ENCODE measurements around the gene CCP110.
"Not testable (repeated sequence)": the region's sequence is repeated elsewhere in the genome, so short reads cannot be mapped to it uniquely, and the experiment has no call there.

The CCP110 gene

DNA sequence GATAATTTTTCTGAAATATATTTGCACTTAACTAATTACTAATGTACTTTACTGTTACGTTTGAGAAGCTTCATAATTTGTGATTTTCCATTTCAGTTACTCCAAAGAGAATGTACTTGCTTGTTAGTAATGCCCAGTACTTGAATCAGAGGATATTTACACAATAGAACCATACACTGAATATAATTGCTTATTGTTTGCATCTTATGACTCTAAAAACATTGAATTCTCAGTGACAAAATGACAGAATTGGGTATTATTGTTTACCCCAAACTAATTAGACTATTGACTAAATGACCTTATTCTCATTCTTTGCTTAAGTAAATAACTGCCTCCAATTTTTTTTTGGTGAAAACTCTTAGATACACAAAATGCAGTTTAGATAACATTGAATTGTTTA lies 8.9 kb downstream of the CCP110 start:
- no peaks in the 10 kb centered on the region for H3K79me2 ChIP-seq (ENCODE audit: insufficient read depth, low read length)
- no peaks in the 10 kb centered on the region for H3K27me3 ChIP-seq (ENCODE audit: insufficient read depth, low read length)
- H3K4me2 ChIP-seq (ENCODE audit: low read length) = no peak overlapping the region
- H3K9me2 ChIP-seq (ENCODE audit: low read depth, low read length) = no peaks in the 10 kb centered on the region
- no peaks in the 10 kb centered on the region for H3F3A ChIP-seq (ENCODE audit: insufficient read depth, low read length)
- H3K4me1 ChIP-seq (ENCODE audit: insufficient read depth, low read length, severe bottlenecking) = no peaks in the 10 kb centered on the region
- no peak overlapping the region for H2AFZ ChIP-seq (ENCODE audit: low read length)
- no peak overlapping the region for H3K9ac ChIP-seq (ENCODE audit: low read length)
- no peaks in the 10 kb centered on the region for H3K9me3 ChIP-seq (ENCODE audit: low read length)
- H3K36me3 ChIP-seq (ENCODE audit: insufficient read depth, low read length) = peaks cover 82% of the 10 kb centered on the region
- H4K20me1 ChIP-seq (ENCODE audit: insufficient read depth, low read length) = no peaks in the 10 kb centered on the region
- no peak for TF ChIP-seq EZH2 (IDR thresholded peaks at IDR 0.05; ENCODE audit: borderline replicate concordance, low read length)
- TF ChIP-seq, protein P1, sequence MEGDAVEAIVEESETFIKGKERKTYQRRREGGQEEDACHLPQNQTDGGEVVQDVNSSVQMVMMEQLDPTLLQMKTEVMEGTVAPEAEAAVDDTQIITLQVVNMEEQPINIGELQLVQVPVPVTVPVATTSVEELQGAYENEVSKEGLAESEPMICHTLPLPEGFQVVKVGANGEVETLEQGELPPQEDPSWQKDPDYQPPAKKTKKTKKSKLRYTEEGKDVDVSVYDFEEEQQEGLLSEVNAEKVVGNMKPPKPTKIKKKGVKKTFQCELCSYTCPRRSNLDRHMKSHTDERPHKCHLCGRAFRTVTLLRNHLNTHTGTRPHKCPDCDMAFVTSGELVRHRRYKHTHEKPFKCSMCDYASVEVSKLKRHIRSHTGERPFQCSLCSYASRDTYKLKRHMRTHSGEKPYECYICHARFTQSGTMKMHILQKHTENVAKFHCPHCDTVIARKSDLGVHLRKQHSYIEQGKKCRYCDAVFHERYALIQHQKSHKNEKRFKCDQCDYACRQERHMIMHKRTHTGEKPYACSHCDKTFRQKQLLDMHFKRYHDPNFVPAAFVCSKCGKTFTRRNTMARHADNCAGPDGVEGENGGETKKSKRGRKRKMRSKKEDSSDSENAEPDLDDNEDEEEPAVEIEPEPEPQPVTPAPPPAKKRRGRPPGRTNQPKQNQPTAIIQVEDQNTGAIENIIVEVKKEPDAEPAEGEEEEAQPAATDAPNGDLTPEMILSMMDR (IDR thresholded peaks at IDR 0.05; ENCODE audit: low read length) = no peak
- no peak overlapping the region for H3K27ac ChIP-seq (ENCODE audit: low read depth, low read length, poor library complexity, severe bottlenecking)
- no peak overlapping the region for H3K4me3 ChIP-seq (ENCODE audit: low read depth, low read length, poor library complexity, severe bottlenecking)

DNA sequence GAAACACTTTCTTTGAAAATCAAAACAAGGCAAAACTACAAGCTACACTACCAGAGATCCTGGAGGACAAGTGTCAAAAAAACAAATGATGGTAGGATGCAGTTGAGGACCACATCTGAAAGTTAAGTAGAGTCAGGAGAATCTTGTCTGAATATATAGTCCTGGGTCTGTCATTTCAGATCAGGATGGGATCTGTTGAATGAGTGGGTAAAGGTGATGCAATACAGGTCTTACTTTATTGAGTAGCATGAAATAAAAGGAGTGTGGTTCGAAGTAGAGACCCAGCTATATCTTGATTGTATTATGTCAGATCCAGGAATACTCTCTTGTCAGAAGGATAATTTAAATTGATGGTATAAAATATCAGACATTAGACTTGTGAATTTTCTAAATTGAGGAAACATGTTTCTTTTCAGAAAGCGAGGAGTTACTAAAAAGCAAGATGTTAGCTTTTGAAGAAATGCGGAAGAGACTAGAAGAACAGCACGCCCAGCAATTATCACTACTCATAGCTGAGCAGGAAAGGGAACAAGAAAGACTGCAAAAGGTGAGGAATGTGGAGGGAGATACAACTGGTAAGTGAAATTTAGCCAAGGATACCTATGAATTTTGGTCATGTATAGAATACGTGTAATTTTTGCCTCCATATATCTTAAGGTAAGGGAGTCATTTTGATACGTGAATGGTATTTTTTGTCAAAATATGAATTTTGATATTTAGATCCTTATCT lies 16.7 kb downstream of the CCP110 start:
- H3K4me1 ChIP-seq (ENCODE audit: insufficient read depth, low read length, severe bottlenecking) = no peaks in the 10 kb centered on the region
- no peaks in the 10 kb centered on the region; the same call in 1 of the 2 replicates for H3F3A ChIP-seq (ENCODE audit: insufficient read depth, low read length)
- no peak overlapping the region for H3K4me2 ChIP-seq (ENCODE audit: low read length)
- no peak overlapping the region for H3K9ac ChIP-seq (ENCODE audit: low read length)
- TF ChIP-seq, protein P1 (IDR thresholded peaks at IDR 0.05; ENCODE audit: low read length) = no peak
- TF ChIP-seq EZH2 (IDR thresholded peaks at IDR 0.05; ENCODE audit: borderline replicate concordance, low read length) = no peak
- no peaks in the 10 kb centered on the region for H3K27me3 ChIP-seq (ENCODE audit: insufficient read depth, low read length)
- H3K4me3 ChIP-seq (ENCODE audit: low read depth, low read length, poor library complexity, severe bottlenecking) = no peak overlapping the region
- no peaks in the 10 kb centered on the region for H3K79me2 ChIP-seq (ENCODE audit: insufficient read depth, low read length)
- H3K9me2 ChIP-seq (ENCODE audit: low read depth, low read length) = no peaks in the 10 kb centered on the region
- no peaks in the 10 kb centered on the region for H4K20me1 ChIP-seq (ENCODE audit: insufficient read depth, low read length)
- H3K36me3 ChIP-seq (ENCODE audit: insufficient read depth, low read length) = peaks cover 91% of the 10 kb centered on the region
- H2AFZ ChIP-seq (ENCODE audit: low read length) = no peak overlapping the region
- H3K27ac ChIP-seq (ENCODE audit: low read depth, low read length, poor library complexity, severe bottlenecking) = no peak overlapping the region
- H3K9me3 ChIP-seq (ENCODE audit: low read length) = no peaks in the 10 kb centered on the region

DNA sequence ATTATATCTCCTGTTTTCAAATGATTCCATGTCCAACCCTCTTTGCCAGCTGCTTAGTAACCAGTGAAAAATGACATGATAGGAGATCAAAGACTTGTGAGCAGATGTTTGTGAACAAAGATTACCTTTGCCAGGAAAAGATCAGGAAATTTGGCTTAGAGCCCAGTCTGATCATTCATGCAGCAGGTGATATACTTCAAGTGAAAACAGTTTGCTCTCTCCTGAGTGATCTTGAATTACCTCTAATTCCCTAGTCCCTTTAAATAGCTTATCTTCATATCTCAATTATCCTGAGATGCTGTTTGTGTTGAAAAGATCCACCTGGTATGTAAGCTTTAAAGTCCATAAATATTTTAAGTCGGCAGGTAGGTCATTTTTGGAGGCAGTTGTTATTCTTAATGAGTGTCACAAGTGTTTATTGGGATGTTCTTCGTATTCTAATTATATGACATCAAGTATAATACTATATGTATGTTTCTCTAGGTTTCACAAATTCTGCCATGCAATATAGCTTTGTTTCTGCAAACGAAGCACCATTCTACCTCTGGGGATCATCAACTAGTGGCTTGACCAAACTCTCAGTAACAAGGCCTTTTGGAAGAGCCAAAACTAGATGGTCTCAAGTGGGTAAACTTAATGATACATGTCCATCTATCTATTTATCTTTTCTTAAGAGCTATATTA lies 18.5 kb downstream of the CCP110 start:
- H3K36me3 ChIP-seq (ENCODE audit: insufficient read depth, low read length) = peaks cover 88% of the 10 kb centered on the region
- no peaks in the 10 kb centered on the region for H4K20me1 ChIP-seq (ENCODE audit: insufficient read depth, low read length)
- no peak overlapping the region for H3K9ac ChIP-seq (ENCODE audit: low read length)
- no peak for TF ChIP-seq EZH2 (IDR thresholded peaks at IDR 0.05; ENCODE audit: borderline replicate concordance, low read length)
- TF ChIP-seq, protein P1 (IDR thresholded peaks at IDR 0.05; ENCODE audit: low read length) = no peak
- H3K4me1 ChIP-seq (ENCODE audit: insufficient read depth, low read length, severe bottlenecking) = no peaks in the 10 kb centered on the region
- H3K27me3 ChIP-seq (ENCODE audit: insufficient read depth, low read length) = no peaks in the 10 kb centered on the region
- no peak overlapping the region for H3K27ac ChIP-seq (ENCODE audit: low read depth, low read length, poor library complexity, severe bottlenecking)
- H3K79me2 ChIP-seq (ENCODE audit: insufficient read depth, low read length) = no peaks in the 10 kb centered on the region
- H3K9me3 ChIP-seq (ENCODE audit: low read length) = no peaks in the 10 kb centered on the region
- H3K9me2 ChIP-seq (ENCODE audit: low read depth, low read length) = no peaks in the 10 kb centered on the region
- no peak overlapping the region for H3K4me2 ChIP-seq (ENCODE audit: low read length)
- no peaks in the 10 kb centered on the region; the same call in 1 of the 2 replicates for H3F3A ChIP-seq (ENCODE audit: insufficient read depth, low read length)
- no peak overlapping the region for H3K4me3 ChIP-seq (ENCODE audit: low read depth, low read length, poor library complexity, severe bottlenecking)
- H2AFZ ChIP-seq (ENCODE audit: low read length) = no peak overlapping the region

DNA sequence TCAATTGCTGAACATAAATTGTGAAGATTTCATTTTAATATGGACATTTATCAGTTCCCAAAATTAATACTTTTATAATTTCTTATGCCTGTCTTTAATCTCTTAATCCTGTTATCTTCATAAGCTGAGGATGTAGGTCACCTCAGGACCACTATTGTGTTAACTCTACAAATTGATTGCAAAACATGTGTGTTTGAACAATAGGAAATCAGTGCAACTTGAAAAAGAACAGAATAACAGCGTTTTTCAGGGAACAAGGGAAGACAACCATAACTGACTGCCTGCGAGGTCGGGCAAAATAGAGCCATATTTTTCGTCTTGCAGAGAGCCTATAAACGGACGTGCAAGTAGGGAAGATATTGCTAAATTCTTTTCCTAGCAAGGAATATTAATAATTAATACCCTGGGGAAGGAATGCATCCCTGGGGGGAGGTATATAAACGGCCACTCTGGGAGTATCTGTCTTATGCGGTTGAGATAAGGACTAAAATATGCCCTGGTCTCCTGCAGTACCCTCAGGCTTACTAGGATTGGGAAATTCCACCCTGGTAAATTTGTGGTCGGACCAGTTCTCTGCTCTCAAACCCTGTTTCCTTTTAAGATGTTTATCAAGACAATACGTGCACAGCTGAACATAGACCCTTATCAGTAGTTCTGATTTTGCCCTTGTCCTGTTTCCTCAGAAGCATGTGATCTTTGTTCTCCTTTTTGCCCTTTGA lies 19.7 kb downstream of the CCP110 start:
- H3K36me3 ChIP-seq (ENCODE audit: insufficient read depth, low read length) = peaks cover 89% of the 10 kb centered on the region
- H3K4me3 ChIP-seq (ENCODE audit: low read depth, low read length, poor library complexity, severe bottlenecking); H3K79me2 ChIP-seq (ENCODE audit: insufficient read depth, low read length); H3K9ac ChIP-seq (ENCODE audit: low read length); H3F3A ChIP-seq (ENCODE audit: insufficient read depth, low read length); H3K27ac ChIP-seq (ENCODE audit: low read depth, low read length, poor library complexity, severe bottlenecking); H3K27me3 ChIP-seq (ENCODE audit: insufficient read depth, low read length); H2AFZ ChIP-seq (ENCODE audit: low read length); H3K9me3 ChIP-seq (ENCODE audit: low read length); H3K9me2 ChIP-seq (ENCODE audit: low read depth, low read length); H4K20me1 ChIP-seq (ENCODE audit: insufficient read depth, low read length); H3K4me2 ChIP-seq (ENCODE audit: low read length); H3K4me1 ChIP-seq (ENCODE audit: insufficient read depth, low read length, severe bottlenecking): not testable (repeated sequence)
